GM13977 (cell line): ENCODE results near the gene KCNIP1.

Experiments used
- DNase-seq: peaks from one replicate; pipeline ENCODE4 v3.0.0; 2012; ENCODE audit warnings: low spot score
- in situ Hi-C: fragments of 300-500 bp; cut with MboI; formaldehyde crosslinking; loops from one replicate; pipeline ENCODE4 v1.12.0; 2022; ENCODE audit warnings: low sequenced_read_pairs, low pct_unique_long_range_greater_than_20kb, mixed read lengths, inconsistent platforms; ENCODE audit not compliant: unreplicated experiment
- TF ChIP-seq, protein P1 (sequence below): IDR thresholded peaks from 2 replicates; pipeline ENCODE4 v1.5.1; 2012; ENCODE audit warnings: mild to moderate bottlenecking, control low read depth; ENCODE audit not compliant: insufficient read depth; ENCODE audit errors: extremely low read depth, missing control alignments

Gene KCNIP1

DNA sequence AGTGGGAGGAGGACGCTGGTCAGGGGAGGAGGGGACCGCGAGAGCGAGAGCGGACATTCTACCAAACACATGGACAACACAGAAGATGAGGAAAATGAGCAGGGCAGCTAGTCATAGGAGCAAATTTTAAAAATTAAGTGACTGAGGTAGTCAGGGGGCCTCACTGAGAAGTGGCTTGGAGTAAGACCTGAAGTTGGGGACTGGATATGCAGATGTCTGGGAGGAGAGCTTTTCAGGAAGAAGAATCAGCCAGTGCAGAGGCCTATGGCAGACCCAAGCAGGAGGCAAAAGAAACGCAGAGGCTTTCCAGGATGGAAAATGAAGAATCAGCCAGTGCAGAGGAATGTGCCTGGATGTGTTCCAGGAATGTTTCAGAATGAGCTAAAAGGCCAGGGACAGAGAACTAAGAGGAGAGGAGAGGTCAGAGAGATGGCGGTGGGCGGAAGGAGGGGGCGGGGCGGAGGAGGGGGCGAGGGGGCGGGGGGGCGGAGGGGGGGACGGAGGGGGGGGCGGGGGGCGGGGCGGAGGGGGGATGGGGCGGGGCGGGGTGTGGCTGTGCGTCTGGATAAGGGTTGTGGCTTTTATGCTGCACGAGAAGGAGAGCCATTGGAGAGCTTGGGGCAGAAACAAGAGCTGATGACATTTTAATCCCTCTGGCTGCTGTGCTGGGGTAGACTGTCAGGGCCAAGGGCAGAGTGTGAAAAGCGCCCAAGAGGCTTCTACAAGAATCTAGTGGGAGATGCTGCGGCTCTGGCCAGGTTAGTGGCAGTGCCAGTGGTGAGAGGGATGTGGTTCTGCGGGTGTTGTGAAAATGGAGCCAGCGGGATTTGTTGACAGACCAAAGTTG is 129.6 kb downstream of the KCNIP1 start:
- in situ Hi-C loops = no loop called here
- TF ChIP-seq, protein P1, sequence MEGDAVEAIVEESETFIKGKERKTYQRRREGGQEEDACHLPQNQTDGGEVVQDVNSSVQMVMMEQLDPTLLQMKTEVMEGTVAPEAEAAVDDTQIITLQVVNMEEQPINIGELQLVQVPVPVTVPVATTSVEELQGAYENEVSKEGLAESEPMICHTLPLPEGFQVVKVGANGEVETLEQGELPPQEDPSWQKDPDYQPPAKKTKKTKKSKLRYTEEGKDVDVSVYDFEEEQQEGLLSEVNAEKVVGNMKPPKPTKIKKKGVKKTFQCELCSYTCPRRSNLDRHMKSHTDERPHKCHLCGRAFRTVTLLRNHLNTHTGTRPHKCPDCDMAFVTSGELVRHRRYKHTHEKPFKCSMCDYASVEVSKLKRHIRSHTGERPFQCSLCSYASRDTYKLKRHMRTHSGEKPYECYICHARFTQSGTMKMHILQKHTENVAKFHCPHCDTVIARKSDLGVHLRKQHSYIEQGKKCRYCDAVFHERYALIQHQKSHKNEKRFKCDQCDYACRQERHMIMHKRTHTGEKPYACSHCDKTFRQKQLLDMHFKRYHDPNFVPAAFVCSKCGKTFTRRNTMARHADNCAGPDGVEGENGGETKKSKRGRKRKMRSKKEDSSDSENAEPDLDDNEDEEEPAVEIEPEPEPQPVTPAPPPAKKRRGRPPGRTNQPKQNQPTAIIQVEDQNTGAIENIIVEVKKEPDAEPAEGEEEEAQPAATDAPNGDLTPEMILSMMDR = peak; percentile 15
- no peak for DNase-seq

- DNase-seq = no peak
- in situ Hi-C loops = no loop called here
- TF ChIP-seq, protein P1 = no peak
Observed at GRCh38 chr5:170634256-170634990, 130.6 kb downstream of the KCNIP1 start.

DNA sequence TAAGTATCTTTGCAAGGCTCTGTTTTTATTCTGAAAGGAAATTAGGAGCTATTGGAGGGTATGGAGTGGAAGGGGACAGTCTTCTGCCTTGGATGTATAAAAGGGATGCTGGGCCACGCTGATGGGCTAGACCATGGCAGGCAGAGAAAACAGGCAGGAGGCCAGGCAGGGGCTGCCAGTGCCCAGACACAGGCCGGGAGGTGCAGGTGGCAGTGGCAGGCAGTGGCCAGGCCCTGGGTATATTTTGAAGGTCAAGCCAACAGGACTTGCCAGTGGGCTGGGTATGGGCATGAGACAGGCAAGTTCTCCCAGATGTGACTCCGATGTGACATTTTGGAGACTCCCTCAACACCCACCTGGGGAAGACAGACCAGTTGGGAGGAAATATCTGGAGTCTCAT is 131.9 kb downstream of the KCNIP1 start:
- TF ChIP-seq, protein P1 = no peak
- no peak for DNase-seq
- in situ Hi-C loops = no loop called here

GRCh38 chr5:170636206-170636605 is 132.4 kb downstream of the KCNIP1 start:
- DNase-seq = no peak
- in situ Hi-C loops = no loop called here
- TF ChIP-seq, protein P1 = no peak

- TF ChIP-seq, protein P1 = no peak
- in situ Hi-C loops = no loop called here
- DNase-seq = no peak
Observed at GRCh38 chr5:170636801-170637477, 133.1 kb downstream of the KCNIP1 start.

DNA sequence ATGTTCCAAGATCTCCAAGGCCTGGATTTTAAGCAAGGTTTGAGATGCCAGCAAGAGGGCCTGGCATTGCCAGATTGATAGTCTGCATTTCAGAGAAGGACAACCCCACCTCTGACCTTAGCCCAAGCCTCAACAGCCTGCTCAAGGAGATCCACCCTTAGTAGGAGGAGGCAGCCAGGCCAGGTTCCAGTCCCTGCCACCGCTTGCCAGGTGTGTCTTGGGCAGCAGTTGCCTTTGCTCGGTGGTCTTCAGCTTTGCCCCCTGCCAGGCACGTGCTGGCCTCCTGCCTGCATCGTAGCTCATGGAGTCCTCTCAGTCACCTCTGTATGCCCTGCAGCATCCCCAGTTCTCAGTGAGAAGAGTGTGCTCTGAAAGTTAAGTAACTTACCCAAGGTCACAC is 134.2 kb downstream of the KCNIP1 start:
- DNase-seq = no peak
- in situ Hi-C loops = no loop called here
- TF ChIP-seq, protein P1 = no peak
